LNCaP clone FGC (cell line): Measurements from ENCODE around the gene MCM6.
"Not testable (repeated sequence)": the region's sequence is repeated elsewhere in the genome, so short reads cannot be mapped to it uniquely, and the experiment has no call there.

Source experiments
- DNase-seq: peaks from one replicate; pipeline ENCODE4 v3.0.0-alpha.2; 2011; ENCODE audit warnings: low read depth
- H3K4me3 ChIP-seq: 2 replicates; pipeline ENCODE4 v1.5.1; 2011; ENCODE audit warnings: mild to moderate bottlenecking, low read depth, low read length, control low read depth
- TF ChIP-seq, protein P1 (sequence below): IDR thresholded peaks from 2 replicates; pipeline ENCODE4 v1.5.1; 2012; ENCODE audit warnings: mild to moderate bottlenecking; ENCODE audit not compliant: control insufficient read depth, insufficient read depth; ENCODE audit errors: extremely low read depth

MCM6 gene

DNA sequence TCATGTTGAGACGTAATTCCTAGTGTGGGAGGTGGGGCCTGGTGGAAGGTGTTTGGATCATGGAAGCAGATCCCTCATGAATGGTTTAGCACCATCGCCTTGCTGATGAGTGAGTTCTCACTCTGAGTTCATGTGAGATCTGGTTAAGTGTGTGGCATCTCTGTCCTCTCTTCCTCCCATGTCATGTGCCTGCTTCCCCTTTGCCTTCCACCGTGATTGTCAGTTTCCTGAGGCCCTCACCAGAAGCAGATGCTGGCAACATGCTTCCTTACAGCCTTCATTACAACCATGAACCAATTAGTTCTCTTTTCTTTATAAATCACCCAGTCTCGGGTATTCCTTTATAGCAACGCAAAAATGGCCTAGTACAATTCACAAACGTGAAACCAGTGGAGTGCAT is 14.6 kb upstream of the MCM6 start:
- no peak for DNase-seq
- H3K4me3 ChIP-seq: no peak overlapping the region
- TF ChIP-seq, protein P1, sequence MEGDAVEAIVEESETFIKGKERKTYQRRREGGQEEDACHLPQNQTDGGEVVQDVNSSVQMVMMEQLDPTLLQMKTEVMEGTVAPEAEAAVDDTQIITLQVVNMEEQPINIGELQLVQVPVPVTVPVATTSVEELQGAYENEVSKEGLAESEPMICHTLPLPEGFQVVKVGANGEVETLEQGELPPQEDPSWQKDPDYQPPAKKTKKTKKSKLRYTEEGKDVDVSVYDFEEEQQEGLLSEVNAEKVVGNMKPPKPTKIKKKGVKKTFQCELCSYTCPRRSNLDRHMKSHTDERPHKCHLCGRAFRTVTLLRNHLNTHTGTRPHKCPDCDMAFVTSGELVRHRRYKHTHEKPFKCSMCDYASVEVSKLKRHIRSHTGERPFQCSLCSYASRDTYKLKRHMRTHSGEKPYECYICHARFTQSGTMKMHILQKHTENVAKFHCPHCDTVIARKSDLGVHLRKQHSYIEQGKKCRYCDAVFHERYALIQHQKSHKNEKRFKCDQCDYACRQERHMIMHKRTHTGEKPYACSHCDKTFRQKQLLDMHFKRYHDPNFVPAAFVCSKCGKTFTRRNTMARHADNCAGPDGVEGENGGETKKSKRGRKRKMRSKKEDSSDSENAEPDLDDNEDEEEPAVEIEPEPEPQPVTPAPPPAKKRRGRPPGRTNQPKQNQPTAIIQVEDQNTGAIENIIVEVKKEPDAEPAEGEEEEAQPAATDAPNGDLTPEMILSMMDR: no peak

- DNase-seq: no peak
- no peak overlapping the region for H3K4me3 ChIP-seq
- TF ChIP-seq, protein P1: no peak
These were observed 13.9 kb upstream of the MCM6 start for GRCh38 chr2:135890149-135890548.

DNA sequence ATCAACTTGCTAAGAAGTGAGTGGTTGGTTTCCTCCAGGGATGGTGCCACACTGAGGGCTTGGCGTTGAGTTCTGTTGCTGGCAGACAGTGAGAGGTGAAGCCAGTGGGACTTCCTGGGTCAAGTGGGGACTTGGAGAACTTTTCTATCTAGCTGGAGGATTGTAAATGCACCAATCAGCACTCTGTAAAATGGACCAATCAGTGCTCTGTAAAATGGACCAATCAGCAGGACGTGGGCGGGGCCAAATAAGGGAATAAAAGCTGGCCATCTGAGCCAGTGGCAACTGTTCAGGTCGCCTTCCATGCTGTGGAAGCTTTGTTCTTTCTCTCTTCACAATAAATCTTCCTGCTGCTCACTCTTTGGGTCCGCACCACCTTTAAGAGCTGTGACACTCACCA is 12.3 kb upstream of the MCM6 start:
- not testable (repeated sequence) for H3K4me3 ChIP-seq, DNase-seq

DNA sequence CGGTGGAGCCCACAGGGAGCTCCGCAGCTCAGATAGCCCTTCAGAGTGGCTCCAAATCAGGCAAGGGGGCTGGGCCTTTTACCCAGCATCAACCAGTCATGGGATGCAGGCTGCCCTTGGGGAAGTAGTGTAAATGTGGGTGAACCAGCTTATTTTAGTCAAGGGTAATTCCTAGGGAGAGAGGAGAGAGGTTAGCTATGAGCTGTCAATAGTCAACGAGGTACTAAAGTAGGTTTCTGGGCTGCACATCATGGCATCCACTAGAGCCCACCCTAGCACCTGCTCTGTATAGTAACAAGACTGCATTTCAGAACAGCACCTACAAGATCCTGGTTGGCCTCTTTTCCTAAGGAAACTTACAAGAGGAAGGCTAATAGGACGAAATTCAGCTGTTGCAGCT is 9.5 kb upstream of the MCM6 start:
- no peak overlapping the region for H3K4me3 ChIP-seq
- no peak for DNase-seq
- TF ChIP-seq, protein P1: no peak

GRCh38 chr2:135882415-135882814 is 6.2 kb upstream of the MCM6 start:
- TF ChIP-seq, protein P1: no peak
- no peak for DNase-seq
- no peak overlapping the region for H3K4me3 ChIP-seq

GRCh38 chr2:135876770-135877169 is 527 bp upstream of the MCM6 start:
- H3K4me3 ChIP-seq: peak overlapping the region; percentile 69
- not testable (repeated sequence) for DNase-seq

DNA sequence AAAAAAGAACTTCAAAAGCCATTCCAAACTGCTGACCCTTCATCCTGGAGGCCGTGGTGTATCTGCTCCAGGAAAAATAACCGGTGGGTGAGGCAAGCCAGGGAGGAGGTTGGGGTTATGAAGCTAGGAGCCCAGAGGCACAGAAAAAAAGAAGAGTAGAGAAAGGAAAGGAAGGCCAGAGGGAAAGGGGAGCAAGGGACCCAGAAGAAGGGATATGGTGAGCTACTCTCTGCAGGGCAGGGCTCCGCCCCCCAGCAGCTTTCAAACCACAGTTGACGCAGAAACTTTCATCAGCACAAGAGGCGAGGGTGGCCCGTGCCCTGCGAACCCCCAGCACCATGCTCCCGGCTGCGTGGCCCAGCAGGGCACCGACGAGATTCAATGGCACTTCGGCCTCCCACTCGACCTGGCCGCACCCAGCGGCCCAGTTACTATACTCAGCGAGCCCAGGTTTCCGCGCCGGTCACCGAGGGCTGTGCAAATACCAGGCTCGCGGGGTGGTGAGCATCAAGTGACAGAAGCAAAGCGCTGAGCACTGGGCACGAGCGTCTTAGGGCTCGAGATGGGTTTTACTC is 665 bp downstream of the MCM6 start:
- no peak for DNase-seq
- TF ChIP-seq, protein P1: no peak
- peak overlapping the region; percentile 69 for H3K4me3 ChIP-seq

- TF ChIP-seq, protein P1: no peak
- peak overlapping the region; percentile 69 for H3K4me3 ChIP-seq
- no peak for DNase-seq
These were observed 1.4 kb downstream of the MCM6 start for GRCh38 chr2:135874777-135875365.
